ENCODE measurements around the gene SETD3. TPM values are rescaled to one million over a fixed set of nuclear protein-coding genes. Genes with fewer than 3 reads are reported as not detected.

Gene SETD3
- total and polyA plus RNA-seq, 2 of the 8 experiments (the other 6 are each of a cell fraction or from before 2014, with no cell fraction given) = 24.0 to 64.0 TPM

GRCh38 chr14:99480917-99481744 is 472 bp upstream of the SETD3 start, which contains the start of gene CCNK (continued):
- no peak for TF ChIP-seq CBX5 (IDR thresholded peaks at IDR 0.05; ENCODE audit: low read depth, low read length)
- no peak for TF ChIP-seq POU5F1 (IDR thresholded peaks at IDR 0.05; ENCODE audit: low read depth, low read length)
- TF ChIP-seq SUZ12 (IDR thresholded peaks at IDR 0.05; ENCODE audit: low read length) = no peak
- peak; percentile 96 for TF ChIP-seq EGR1 (IDR thresholded peaks at IDR 0.05; ENCODE audit: borderline replicate concordance, low read depth, low read length)
- TF ChIP-seq TAF1 (IDR thresholded peaks at IDR 0.05; ENCODE audit: low read depth, low read length) = peak; percentile 94
- TF ChIP-seq ASH2L (IDR thresholded peaks at IDR 0.05; ENCODE audit: low read length) = peak; percentile 64
- TF ChIP-seq FOSL1 (IDR thresholded peaks at IDR 0.05; ENCODE audit: insufficient read depth, low read depth, low read length) = no peak
- peak; percentile 81 for TF ChIP-seq TAF7 (optimal IDR thresholded peaks at IDR 0.05; ENCODE audit: borderline replicate concordance, low read depth, low read length)
- no peak for TF ChIP-seq RNF2 (IDR thresholded peaks at IDR 0.05; ENCODE audit: borderline replicate concordance, low read depth, low read length, missing control alignments, poor library complexity, severe bottlenecking)
- no peak; the same call in 1 of the 2 replicates for TF ChIP-seq RBBP5 (IDR thresholded peaks at IDR 0.05; ENCODE audit: borderline replicate concordance, low read depth, low read length)
- TF ChIP-seq SP4 (IDR thresholded peaks at IDR 0.05; ENCODE audit: low read length) = peak; percentile 72; the same call in 1 of the 2 replicates
- peak; percentile 78 to 92 for TF ChIP-seq POLR2A (IDR thresholded peaks at IDR 0.05; ENCODE audit: control extremely low read depth in 1 of 2, low read depth in 2 of 2, low read length in 2 of 2)
- no peak for TF ChIP-seq NRF1 (IDR thresholded peaks at IDR 0.05; ENCODE audit: low read depth, low read length)
- TF ChIP-seq NANOG (IDR thresholded peaks at IDR 0.05; ENCODE audit: insufficient read depth, low read depth, low read length, poor library complexity, severe bottlenecking) = no peak
- TF ChIP-seq RFX5 (IDR thresholded peaks at IDR 0.05; ENCODE audit: borderline replicate concordance, low read depth, low read length) = no peak
- TF ChIP-seq EP300 (IDR thresholded peaks at IDR 0.05; ENCODE audit: borderline replicate concordance in 1 of 2, low read depth in 2 of 2, low read length in 2 of 2) = 0 out of 3 replicates have a peak, but pooled peaks of 1 of the 2 experiments have one; percentile 1
- TF ChIP-seq EZH2 (IDR thresholded peaks at IDR 0.05; ENCODE audit: low read depth, low read length, severe bottlenecking) = no peak
- peak; percentile 98 for TF ChIP-seq YY1 (IDR thresholded peaks at IDR 0.05; ENCODE audit: low read depth, low read length)
- peak; percentile 95 for TF ChIP-seq PHF8 (conservative IDR thresholded peaks at IDR 0.05; ENCODE audit: low read depth, low read length)
- no peak for TF ChIP-seq E2F6 (IDR thresholded peaks at IDR 0.05)
- peak; percentile 99 for TF ChIP-seq CREB1 (IDR thresholded peaks at IDR 0.05)
- TF ChIP-seq CHD1 (IDR thresholded peaks at IDR 0.05; ENCODE audit: low read depth, low read length) = no peak
- no peak for TF ChIP-seq BACH1 (IDR thresholded peaks at IDR 0.05; ENCODE audit: low read length)
- TF ChIP-seq TEAD4 (IDR thresholded peaks at IDR 0.05; ENCODE audit: low read depth, low read length) = peak; percentile 90

Measured in H1 (cell line).